GM18507 (cell line): ENCODE data around the gene SSR4.

Experiments
- DNase-seq: peaks from one replicate; pipeline ENCODE4 v3.0.0; 2011; ENCODE audit warnings: low read depth; ENCODE audit not compliant: insufficient read length; ENCODE audit errors: extremely low spot score
- FAIRE-seq: peaks from 2 replicates; lab custom pipeline; 2011; peaks lifted over from hg19 to GRCh38; lab: Jason Lieb, UNC

SSR4 gene

DNA sequence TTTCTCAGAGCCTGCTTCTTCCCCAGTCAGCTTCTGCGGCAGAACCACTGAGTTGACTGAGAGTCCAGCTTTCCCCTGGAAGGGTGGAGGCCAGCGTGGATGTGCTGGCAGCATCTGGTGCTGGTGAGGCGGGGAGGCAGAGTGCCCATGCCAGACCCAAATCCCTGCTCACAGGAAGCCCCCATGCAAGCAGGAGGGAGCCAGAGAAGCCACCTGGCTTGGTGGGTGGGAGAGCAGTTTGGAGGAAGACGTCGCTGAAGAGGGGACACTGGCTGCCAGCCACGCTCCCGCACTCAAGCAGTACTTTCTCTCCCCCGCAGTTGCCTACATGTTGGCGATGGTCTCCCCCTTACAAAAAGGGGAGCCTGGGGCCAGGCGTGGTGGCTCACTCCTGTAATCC lies 29.9 kb downstream of the SSR4 start:
- DNase-seq: no peak
- FAIRE-seq: no peak

DNA sequence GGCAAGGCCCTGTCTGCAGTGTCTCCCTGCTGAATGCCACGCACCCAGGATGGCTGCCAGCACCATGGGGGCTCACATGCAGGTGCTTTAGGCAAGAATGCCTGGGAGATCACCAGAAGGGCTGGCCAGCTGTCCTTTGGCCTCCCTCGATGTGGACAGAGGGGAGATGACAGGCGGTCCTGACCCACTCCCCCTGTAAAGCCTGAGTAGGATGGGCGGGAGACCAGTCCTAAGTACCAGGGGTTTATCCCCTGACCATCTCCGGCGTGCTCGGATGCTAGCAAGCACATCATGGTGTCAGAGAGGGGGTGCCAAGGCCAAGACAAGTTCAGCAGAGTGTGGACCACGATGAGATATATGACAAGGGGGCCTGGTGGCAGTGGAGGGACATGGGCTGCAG lies 30.6 kb downstream of the SSR4 start:
- FAIRE-seq (no peak), DNase-seq (no peak)

DNA sequence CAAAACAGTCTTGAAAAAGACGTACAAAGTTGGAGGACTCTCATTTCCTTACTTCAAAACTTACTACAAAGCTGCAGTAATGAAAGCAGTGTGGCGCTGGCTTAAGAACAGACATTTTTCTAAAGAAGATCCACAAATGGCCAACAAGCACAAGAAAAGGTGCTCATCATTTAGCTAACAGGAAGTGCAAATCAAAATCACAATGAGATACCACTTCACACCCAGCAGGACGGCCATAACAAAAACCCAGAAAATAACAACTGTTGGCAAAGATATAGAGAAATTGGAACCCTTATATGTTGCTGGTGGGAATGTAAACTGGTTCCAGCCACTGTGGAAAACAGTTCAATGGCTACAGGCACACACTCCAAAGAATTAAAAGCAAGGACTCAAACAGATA lies 32.5 kb downstream of the SSR4 start:
- FAIRE-seq (no peak), DNase-seq (no peak)

DNA sequence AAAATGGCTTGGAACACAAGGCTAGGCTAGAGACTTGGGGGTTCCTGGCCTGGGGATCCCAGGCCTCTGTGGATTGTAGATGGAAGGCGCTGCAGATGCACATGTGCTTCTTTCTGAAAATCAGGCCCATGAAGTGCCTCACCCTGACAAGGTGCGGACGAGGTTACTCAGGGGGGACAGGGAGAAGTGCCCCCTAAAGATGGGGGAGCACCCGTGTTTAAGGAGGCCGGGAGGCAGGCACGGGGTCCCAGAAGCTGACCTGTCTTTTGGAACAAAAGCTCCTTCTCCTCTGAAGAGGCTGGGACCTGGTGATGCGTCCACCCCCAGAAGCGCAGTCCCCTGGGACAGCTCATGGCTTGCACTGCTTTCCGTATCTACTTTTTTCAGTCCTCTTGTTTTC lies 33.4 kb downstream of the SSR4 start:
- no peak for FAIRE-seq
- DNase-seq: no peak

DNA sequence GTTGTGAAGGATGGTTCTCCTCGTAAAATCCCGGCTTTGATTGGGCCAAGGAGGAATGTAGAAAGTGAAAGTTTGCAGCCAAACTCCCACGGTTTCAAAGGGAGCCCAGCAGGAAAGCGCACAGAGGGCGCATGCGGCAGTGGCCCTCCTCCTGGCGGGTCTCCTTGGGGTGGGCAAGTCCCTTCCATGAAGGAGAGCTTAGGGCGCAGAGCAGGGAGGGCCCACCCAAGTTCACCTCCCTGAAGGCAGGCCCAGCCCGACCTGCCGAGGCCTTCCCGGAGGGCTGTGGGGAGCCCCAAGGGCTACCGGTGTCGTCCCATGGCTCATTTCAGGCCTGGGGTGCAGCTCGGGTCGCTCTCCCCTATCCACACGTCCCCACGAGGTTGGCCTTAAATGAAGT lies 33.8 kb downstream of the SSR4 start:
- FAIRE-seq: no peak
- DNase-seq: no peak

DNA sequence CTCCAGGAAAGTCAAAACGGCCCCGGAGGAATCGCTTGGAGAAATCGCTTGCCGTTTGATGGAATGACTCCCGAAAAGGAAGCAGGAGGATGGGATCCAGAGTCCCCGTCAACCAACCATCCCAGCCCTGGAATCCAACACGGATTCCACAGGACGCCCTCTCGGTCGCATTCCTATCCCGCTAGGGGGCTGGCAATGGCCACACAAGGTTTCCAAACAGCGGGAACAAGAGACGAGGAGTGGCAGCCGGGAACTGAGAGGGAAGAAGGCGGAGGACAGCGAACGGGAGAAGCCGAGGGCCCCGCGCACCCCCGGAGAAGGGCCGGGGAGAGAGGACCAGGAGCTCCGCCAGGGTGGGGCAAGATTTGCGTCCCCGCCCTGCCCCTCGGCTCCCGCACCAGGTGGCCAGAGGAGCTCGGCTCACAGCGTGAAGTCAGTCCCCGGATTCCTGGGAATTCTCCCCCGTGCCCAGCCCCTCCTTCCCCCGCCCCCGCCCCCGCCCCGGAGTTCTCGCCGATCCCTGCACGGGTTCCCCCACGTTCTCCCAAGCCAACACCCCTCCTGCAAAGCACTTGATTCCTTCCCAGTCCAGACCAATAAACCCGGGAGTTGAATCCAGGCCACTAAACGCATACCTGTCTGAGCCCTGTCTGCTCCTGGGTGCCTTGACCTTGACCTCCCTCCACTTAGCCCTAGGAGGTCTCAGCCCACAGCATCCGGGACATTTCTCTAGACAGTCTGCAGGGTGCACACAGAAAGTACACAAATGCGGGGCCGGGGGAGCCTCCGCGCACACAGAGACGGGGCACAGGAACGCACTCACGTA lies 34.5 kb downstream of the SSR4 start:
- FAIRE-seq (no peak), DNase-seq (no peak)

DNA sequence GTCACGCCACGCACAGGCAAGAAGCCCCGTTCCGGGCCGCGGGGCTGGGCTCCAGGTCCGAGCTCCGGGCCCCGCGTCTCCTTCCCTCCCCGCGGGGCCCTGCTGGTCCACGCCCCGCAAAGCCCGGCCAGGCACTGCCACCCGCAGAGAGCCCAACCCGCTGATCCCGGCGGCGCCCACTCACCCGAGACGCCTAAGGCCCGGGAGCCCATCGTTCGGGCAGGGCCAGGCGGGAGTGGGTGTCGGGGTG lies 35.0 kb downstream of the SSR4 start:
- FAIRE-seq: no peak

DNA sequence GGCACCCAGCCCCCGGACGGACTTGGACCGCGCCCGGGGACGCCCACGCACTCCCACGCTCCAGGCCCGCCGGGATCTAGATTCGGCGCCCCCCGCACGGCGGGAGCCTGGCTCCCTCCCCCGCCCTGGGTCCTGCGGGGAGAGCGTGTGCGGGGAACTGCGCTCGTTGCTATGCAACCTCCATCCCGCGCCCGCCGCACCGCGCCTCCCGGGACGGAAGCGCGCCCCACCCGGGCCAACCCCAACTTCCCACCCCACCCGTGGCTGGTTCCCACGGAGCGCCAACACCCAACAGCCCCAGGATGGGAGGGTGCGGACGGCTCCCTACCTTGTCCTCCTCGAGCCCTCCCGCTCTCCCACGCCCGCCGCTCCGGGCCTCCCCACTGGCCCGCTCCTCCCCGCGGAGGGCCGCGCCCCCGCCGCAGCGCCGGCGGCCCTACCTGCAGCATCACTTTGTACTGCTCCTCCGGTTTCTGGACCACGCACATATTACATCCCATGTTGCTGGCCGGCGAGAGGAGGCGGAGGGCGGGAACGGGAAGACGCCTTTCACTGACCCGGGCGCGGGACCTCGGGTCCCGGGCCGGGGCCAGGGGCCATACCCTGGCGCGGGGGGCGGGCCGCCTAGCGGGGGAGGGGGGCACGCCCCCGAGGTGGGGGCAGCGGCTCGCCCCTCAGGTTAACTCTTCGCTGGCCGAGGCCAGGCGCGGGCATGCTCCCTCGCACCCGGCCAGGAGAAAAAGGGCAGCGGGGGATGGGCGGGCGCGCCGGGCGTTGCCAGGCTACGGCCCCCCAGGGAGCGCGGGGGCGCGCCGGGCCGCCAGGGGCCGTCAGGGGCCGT lies 35.6 kb downstream of the SSR4 start, which contains the start of gene PDZD4:
Gene PDZD4 (minus strand): TSS at position 746 of the 841 bp plus-strand sequence. CDS start 246 bp downstream, at position 500.
- no peak for DNase-seq
- FAIRE-seq: no peak

More for the DNA sequence above, 35.0 kb downstream of the SSR4 start:
- DNase-seq: no peak

DNA sequence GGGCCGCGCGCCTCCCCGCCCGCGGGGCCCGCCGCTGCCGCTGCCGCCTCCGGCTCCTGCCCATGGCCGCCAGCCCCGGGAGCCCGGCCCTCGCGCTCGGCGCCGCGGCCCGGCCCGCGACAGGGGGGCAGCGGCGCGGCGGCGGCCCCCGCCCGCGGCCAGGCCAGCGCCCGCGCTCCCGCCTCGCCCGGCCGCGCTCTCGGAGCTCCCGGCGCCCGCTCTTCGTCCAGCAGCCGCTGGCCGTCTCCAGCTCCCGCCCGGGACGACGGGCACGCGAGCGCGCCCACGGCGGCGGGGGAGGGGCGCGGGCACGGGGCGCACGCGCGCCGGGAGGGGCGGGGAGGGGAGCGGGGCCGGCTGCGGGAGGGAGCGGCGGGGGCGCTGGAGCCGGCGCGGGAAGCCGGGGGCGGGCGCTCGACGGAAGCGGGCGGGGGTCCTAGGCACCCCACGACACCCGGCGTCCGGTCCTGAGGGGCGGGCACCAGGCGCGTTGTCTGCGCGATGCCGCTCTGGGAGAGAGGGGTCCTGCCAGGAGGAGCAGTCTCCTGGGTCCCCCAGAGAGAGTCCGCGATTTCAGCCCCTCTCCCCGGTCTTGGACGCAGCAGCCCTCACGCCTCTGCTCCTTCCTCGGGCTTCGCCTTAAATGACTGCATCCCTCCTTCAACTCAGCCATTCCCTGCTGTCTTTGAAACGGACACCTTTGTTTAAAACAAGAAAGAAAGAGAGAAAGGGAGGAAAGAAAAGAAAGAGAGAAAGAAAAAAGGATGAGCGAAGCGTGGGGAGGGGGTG lies 36.4 kb downstream of the SSR4 start:
- no peak for FAIRE-seq
- no peak for DNase-seq

DNA sequence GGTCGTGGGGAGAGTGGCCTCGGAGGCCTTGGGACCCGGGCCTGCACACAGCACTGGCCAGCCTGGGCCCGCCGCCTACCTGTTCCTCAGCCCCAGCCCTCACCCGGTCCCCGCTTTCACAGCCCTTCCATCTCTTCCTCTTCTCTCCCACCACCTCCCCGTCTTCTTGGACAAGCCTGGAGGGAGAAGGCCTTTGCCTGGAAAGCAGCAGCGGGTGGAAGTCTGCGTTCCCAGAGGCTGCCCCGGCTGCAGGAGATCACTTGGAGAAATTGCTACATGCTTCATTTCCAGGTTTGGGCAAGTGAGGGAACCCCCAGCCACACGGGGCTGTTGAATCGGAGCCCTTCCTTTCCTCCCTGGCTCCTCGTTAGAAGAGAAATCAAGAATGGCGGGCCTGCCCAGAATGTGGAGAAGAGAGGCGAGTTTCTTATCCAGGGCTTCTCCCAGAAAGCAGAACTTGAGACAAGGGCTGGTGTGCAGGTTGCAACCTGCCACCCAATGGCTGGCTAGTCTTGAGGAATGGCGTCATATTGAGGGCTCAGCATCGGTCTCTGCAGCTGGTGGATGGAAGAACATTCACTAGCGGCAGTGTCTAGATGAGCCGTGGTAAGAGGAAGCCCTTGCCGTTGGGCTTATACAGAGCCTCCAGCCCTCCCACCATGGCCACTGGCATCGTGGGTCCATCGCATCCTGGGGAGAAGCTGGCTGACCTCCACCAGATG lies 37.1 kb downstream of the SSR4 start:
- no peak for FAIRE-seq
- DNase-seq: no peak

DNA sequence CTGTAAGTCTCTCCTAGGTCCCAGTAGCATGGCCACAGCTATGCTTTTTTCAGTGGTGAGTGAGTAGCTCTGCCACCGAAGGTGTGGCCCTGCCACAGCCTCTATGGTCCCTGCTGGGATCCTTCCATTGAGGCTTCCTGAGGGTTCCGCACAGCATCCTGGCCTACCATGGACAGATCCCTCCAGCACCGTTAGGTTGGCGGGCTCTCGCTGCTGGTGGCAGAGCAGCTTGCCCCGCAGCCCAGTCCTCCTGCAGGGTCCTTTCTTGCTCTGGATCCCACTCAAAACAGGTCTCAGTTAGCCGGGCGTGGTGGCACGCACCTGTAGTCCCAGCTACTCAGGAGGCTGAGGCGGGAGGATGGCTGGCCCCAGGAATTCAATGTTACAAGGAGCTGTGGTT lies 38.3 kb downstream of the SSR4 start:
- no peak for FAIRE-seq

DNA sequence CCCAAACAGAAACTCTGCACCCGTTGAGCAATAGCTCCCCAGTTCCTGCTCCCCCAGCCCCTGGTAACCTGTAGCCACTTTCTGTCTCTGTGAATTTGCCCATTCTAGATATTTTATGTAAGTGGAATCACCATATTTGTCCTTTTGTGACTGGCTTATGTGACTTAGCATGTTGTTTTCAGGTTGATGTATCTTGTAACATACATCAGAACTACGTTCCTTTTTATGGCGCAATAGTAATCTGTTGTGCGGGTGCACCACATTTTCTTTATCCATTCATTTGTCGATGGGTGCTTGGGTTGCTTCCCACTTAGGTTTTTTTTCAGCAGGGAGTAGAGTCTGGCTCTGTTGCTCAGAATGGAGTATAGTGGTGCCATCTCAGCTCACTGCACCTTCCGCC lies 42.5 kb downstream of the SSR4 start:
- no peak for DNase-seq
- FAIRE-seq: no peak

More for the DNA sequence above, 38.3 kb downstream of the SSR4 start:
- DNase-seq: no peak

DNA sequence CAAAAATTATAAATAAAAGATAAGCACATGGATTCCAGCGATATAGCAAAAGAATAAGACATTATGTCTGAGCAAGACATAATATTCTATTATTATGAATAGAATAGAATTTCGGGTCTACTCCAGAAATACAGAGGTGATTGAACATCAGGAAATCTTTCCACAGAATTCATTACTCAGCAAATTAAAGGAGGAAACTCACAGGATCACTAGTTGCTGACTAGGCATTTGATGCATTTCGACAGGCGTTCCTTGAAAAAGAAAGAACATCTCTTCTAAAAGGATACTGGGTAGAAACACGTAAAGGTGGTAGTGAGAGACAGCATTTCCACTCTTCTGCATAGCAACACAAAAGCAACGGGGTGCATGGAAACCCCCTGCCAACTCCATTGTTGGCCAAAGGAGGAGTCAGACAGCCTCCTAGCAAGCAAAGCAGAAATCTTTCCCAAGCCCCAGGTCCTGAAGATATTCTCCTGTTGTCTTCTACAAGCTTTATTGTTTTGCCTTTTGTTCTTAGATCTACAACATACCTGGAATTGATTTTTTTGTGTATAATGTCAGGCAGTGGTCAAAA lies 50.1 kb downstream of the SSR4 start:
- FAIRE-seq (no peak), DNase-seq (no peak)

DNA sequence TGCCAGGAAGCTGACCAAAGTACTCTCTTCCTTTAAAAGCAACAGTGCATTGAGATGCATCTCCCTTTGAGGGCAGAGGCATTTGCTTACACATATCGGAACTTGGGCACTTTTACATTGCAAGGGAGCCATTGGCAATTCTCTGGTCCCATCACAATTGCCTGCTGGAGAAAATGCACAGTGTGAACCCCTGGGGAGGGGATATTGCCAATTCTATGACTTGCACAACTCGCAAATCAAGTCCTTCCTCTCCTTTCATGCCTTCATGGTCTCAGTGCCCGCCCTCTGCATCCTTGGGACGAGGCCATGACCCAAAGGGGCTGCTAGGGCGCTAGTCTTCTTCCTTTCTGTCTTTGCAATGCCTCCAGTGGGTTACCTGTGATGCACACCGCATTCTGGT lies 50.7 kb downstream of the SSR4 start:
- no peak for DNase-seq
- no peak for FAIRE-seq

DNA sequence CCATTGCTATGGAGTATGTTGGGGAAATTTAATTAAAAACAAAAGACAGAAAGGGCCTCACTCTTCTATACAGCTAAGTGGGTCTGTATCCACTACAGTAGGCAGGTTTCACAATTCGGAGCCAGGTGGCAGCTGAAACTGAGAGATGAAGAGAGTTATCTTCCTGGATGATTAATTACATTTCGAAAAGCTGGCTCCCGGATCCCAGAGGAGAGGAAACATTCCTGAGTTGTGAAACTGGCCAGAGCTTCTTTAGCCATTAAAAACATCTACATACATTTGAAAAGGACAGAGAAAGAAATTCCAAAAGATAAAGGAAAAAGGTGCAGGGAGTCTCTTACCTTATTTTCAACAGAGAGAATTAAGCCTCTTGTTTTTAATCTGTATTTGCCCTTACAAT lies 51.4 kb downstream of the SSR4 start:
- FAIRE-seq: no peak
- no peak for DNase-seq
